AG09309 (cell line): ENCODE data around the gene CCL24.

Experiments used
- DNase-seq: peaks from one replicate; pipeline ENCODE4 v3.0.0-alpha.2; 2010; ENCODE audit warnings: low read depth
- H3K4me3 ChIP-seq: 2 replicates; pipeline ENCODE4 v1.5.1; 2011; ENCODE audit warnings: mild to moderate bottlenecking, low read depth, low read length, moderate library complexity; ENCODE audit not compliant: control insufficient read depth
- TF ChIP-seq, protein P1 (sequence below): IDR thresholded peaks from 2 replicates; pipeline ENCODE4 v1.5.1; 2011; ENCODE audit warnings: mild to moderate bottlenecking, low read depth, low read length, inconsistent platforms; ENCODE audit not compliant: insufficient read depth, control insufficient read depth; ENCODE audit errors: missing control alignments

CCL24 gene

DNA sequence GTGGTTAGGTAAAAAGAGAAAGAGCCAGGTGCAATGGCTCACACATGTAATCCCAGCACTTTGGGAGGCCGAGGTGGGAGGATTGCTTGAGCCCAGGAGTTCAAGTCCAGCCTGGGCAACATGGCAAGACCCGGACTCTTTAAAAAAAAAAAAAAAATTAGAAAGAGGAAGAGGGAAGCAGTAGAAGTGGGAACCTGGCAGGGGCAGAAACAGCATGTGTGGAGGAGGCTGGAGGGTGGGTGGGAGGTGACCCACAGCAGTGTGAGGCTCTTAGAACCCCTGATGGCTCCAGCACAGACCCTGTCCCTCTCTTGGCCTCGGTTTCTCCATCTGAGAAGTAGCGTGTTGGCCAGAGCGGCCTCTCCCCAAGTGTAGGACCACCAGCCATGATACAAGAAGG, 4.9 kb upstream of the CCL24 start:
- TF ChIP-seq, protein P1, sequence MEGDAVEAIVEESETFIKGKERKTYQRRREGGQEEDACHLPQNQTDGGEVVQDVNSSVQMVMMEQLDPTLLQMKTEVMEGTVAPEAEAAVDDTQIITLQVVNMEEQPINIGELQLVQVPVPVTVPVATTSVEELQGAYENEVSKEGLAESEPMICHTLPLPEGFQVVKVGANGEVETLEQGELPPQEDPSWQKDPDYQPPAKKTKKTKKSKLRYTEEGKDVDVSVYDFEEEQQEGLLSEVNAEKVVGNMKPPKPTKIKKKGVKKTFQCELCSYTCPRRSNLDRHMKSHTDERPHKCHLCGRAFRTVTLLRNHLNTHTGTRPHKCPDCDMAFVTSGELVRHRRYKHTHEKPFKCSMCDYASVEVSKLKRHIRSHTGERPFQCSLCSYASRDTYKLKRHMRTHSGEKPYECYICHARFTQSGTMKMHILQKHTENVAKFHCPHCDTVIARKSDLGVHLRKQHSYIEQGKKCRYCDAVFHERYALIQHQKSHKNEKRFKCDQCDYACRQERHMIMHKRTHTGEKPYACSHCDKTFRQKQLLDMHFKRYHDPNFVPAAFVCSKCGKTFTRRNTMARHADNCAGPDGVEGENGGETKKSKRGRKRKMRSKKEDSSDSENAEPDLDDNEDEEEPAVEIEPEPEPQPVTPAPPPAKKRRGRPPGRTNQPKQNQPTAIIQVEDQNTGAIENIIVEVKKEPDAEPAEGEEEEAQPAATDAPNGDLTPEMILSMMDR, result no peak
- no peak overlapping the region for H3K4me3 ChIP-seq

GRCh38 chr7:75817116-75817515, 3.5 kb upstream of the CCL24 start:
- TF ChIP-seq, protein P1, result no peak
- H3K4me3 ChIP-seq, result no peak overlapping the region
- no peak for DNase-seq

More for the DNA sequence above, 4.9 kb upstream of the CCL24 start:
- no peak for DNase-seq

- no peak overlapping the region for H3K4me3 ChIP-seq
- no peak for DNase-seq
- TF ChIP-seq, protein P1, result no peak
Measured at GRCh38 chr7:75815418-75816064, 1.9 kb upstream of the CCL24 start.

- H3K4me3 ChIP-seq, result no peak overlapping the region
- no peak for DNase-seq
- TF ChIP-seq, protein P1, result no peak
Measured at GRCh38 chr7:75814407-75814947, 871 bp upstream of the CCL24 start.

- TF ChIP-seq, protein P1, result no peak
- DNase-seq, result no peak
- no peak overlapping the region for H3K4me3 ChIP-seq
Measured at GRCh38 chr7:75813084-75813483, 522 bp downstream of the CCL24 start.

DNA sequence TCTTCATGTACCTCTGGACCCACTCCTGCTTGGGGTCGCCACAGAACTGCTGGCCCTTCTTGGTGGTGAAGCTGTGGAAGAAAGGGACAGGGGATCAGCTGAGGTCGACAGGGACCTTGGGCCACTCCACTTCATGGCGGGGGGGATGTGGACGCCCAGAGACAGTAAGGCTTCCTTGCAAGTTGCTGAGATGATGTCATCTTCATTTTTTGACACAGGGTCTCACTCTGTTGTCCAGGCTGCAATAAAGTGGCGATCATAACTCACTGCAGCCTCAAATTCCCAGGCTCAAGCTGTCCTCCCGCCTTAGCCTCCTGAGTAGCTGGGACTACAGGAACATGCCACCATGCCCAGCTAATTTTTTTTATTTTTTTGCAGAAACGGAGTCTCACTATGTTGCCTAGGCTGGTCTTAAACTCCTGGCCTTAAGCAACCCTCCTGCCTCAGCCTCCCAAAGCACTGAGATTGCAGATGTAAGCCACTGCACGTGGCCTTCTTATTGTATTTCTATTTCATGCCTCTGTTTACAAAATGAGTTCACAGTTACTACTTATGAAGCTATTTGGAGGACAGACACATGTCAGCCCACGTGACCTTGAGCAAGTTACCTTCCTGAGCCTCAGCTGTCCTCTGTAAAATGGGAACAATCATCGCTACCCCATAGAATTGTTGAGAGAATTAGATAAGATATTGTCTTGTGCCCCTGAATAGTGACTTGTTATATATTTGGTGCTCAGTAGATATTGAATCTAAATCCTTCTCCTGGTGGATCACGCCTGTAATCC, 1.5 kb downstream of the CCL24 start:
- no peak overlapping the region for H3K4me3 ChIP-seq
- TF ChIP-seq, protein P1, result no peak
- DNase-seq, result no peak
